T-helper 17 cell (primary cell): ENCODE measurements around the gene OVAAL. TPM values are rescaled to one million over a fixed set of nuclear protein-coding genes. Genes with fewer than 3 reads are reported as not detected.

Source experiments
- ATAC-seq: fragments of 150-1000 bp; cut with Tn5 transposase; 2 replicates; pipeline ENCODE4 v1.10.0; 2021; ENCODE audit warnings: mild to moderate bottlenecking, moderate library complexity
- DNase-seq, 3 donors: peaks; one replicate each; pipeline versions ENCODE4 v3.0.0 to v3.0.0-alpha.2; 2020 to 2021
- H3K9me3 ChIP-seq: one replicate; pipeline ENCODE4 v1.7.0; 2013; ENCODE audit warnings: low read length, mild to moderate bottlenecking; ENCODE audit not compliant: control insufficient read depth, poor library complexity, severe bottlenecking
- H3K27ac Mint-ChIP-seq: one replicate; pipeline ENCODE4 v1.8.0; 2022; ENCODE audit warnings: mild to moderate bottlenecking, moderate library complexity, mixed read lengths
- H3K27me3 Mint-ChIP-seq: one replicate; pipeline ENCODE4 v1.8.0; 2022; ENCODE audit warnings: mixed read lengths
- H3K36me3 Mint-ChIP-seq: one replicate; pipeline ENCODE4 v1.8.0; 2022; ENCODE audit warnings: low read depth, mixed read lengths
- H3K4me1 Mint-ChIP-seq: one replicate; pipeline ENCODE4 v1.8.0; 2022; ENCODE audit warnings: mild to moderate bottlenecking, mixed read lengths
- H3K4me3 Mint-ChIP-seq: one replicate; pipeline ENCODE4 v1.8.0; 2022; ENCODE audit warnings: mild to moderate bottlenecking, moderate library complexity, mixed read lengths
- total RNA-seq, 4 donors: library from RNA in 2 of 4; stranded (reverse) in 2 of 4; gene quantifications; one replicate each; pipeline ENCODE4 v1.2.3 and lab custom pipeline; 2022 to 2026

The OVAAL gene
- total RNA-seq, 2 donors from 2014 or later = not detected

- Mint-ChIP-seq H3K27me3 (peaks cover 7% of the 10 kb centered on the region), H3K4me1 (peaks cover 6% of the 10 kb centered on the region), H3K27ac (no peak overlapping the region)
Observed at GRCh38 chr1:180588121-180588520, 29.4 kb downstream of the OVAAL start.

GRCh38 chr1:180590889-180591288, 32.1 kb downstream of the OVAAL start:
- peaks cover 2% of the 10 kb centered on the region for H3K9me3 ChIP-seq
- H3K4me1 Mint-ChIP-seq = peaks cover 3% of the 10 kb centered on the region
- no peak overlapping the region for H3K27ac Mint-ChIP-seq
- H3K4me3 Mint-ChIP-seq = no peak overlapping the region
- no peak for ATAC-seq
- H3K27me3 Mint-ChIP-seq = peaks cover 13% of the 10 kb centered on the region
- no peak for DNase-seq
- no peaks in the 10 kb centered on the region for H3K36me3 Mint-ChIP-seq

More at GRCh38 chr1:180588121-180588520, 29.4 kb downstream of the OVAAL start:
- no peak overlapping the region for H3K4me3 Mint-ChIP-seq
- DNase-seq = no peak
- no peaks in the 10 kb centered on the region for H3K36me3 Mint-ChIP-seq
- ATAC-seq = no peak
- H3K9me3 ChIP-seq = peaks cover 2% of the 10 kb centered on the region

- H3K4me3 Mint-ChIP-seq = no peak overlapping the region
- H3K9me3 ChIP-seq = no peaks in the 10 kb centered on the region
- H3K27me3 Mint-ChIP-seq = peaks cover 20% of the 10 kb centered on the region
- DNase-seq = no peak
- H3K27ac Mint-ChIP-seq = no peak overlapping the region
- no peak for ATAC-seq
- no peaks in the 10 kb centered on the region for H3K4me1 Mint-ChIP-seq
- H3K36me3 Mint-ChIP-seq = no peaks in the 10 kb centered on the region
Observed at GRCh38 chr1:180593382-180593781, 34.6 kb downstream of the OVAAL start.

GRCh38 chr1:180594723-180595122, 36.0 kb downstream of the OVAAL start:
- no peak overlapping the region for H3K4me3 Mint-ChIP-seq
- H3K9me3 ChIP-seq = no peaks in the 10 kb centered on the region
- H3K4me1 Mint-ChIP-seq = no peaks in the 10 kb centered on the region
- no peak for ATAC-seq
- H3K27ac Mint-ChIP-seq = no peak overlapping the region
- H3K27me3 Mint-ChIP-seq = peaks cover 26% of the 10 kb centered on the region
- DNase-seq = no peak
- H3K36me3 Mint-ChIP-seq = no peaks in the 10 kb centered on the region

GRCh38 chr1:180595966-180596365, 37.2 kb downstream of the OVAAL start:
- no peak overlapping the region for H3K27ac Mint-ChIP-seq
- H3K4me1 Mint-ChIP-seq = peaks cover 2% of the 10 kb centered on the region
- H3K4me3 Mint-ChIP-seq = no peak overlapping the region
- DNase-seq (no peak), ATAC-seq (no peak)
- H3K36me3 Mint-ChIP-seq = peaks cover 2% of the 10 kb centered on the region
- H3K27me3 Mint-ChIP-seq = peaks cover 25% of the 10 kb centered on the region
- no peaks in the 10 kb centered on the region for H3K9me3 ChIP-seq

- H3K9me3 ChIP-seq = no peaks in the 10 kb centered on the region
- H3K4me1 Mint-ChIP-seq = peaks cover 4% of the 10 kb centered on the region
- DNase-seq (no peak), ATAC-seq (no peak)
- peaks cover 19% of the 10 kb centered on the region for H3K27me3 Mint-ChIP-seq
- no peak overlapping the region for H3K4me3 Mint-ChIP-seq
- H3K27ac Mint-ChIP-seq = no peak overlapping the region
- H3K36me3 Mint-ChIP-seq = peaks cover 2% of the 10 kb centered on the region
Observed at GRCh38 chr1:180597520-180597919, 38.8 kb downstream of the OVAAL start.

GRCh38 chr1:180598333-180598974, 39.7 kb downstream of the OVAAL start:
- DNase-seq = no peak
- H3K9me3 ChIP-seq = no peaks in the 10 kb centered on the region
- H3K36me3 Mint-ChIP-seq = peaks cover 2% of the 10 kb centered on the region
- H3K4me1 Mint-ChIP-seq = peaks cover 4% of the 10 kb centered on the region
- no peak for ATAC-seq
- H3K4me3 Mint-ChIP-seq = no peak overlapping the region
- H3K27ac Mint-ChIP-seq = no peak overlapping the region
- peaks cover 19% of the 10 kb centered on the region for H3K27me3 Mint-ChIP-seq

GRCh38 chr1:180600343-180600742, 41.6 kb downstream of the OVAAL start:
- DNase-seq (no peak), ATAC-seq (no peak)
- peaks cover 21% of the 10 kb centered on the region for H3K27me3 Mint-ChIP-seq
- no peak overlapping the region for H3K4me3 Mint-ChIP-seq
- peaks cover 4% of the 10 kb centered on the region for H3K4me1 Mint-ChIP-seq
- no peak overlapping the region for H3K27ac Mint-ChIP-seq
- H3K9me3 ChIP-seq = no peaks in the 10 kb centered on the region
- H3K36me3 Mint-ChIP-seq = peaks cover 2% of the 10 kb centered on the region

GRCh38 chr1:180601512-180601911, 42.7 kb downstream of the OVAAL start:
- H3K36me3 Mint-ChIP-seq = peaks cover 2% of the 10 kb centered on the region
- no peak overlapping the region for H3K27ac Mint-ChIP-seq
- DNase-seq = no peak
- no peak overlapping the region for H3K4me3 Mint-ChIP-seq
- H3K27me3 Mint-ChIP-seq = peaks cover 21% of the 10 kb centered on the region
- ATAC-seq = no peak
- no peaks in the 10 kb centered on the region for H3K9me3 ChIP-seq
- H3K4me1 Mint-ChIP-seq = peaks cover 4% of the 10 kb centered on the region

- DNase-seq (no peak), ATAC-seq (no peak)
- Mint-ChIP-seq H3K27ac (no peak overlapping the region), H3K4me3 (no peak overlapping the region), H3K4me1 (peaks cover 4% of the 10 kb centered on the region), H3K27me3 (peaks cover 15% of the 10 kb centered on the region), H3K36me3 (peaks cover 2% of the 10 kb centered on the region)
- no peaks in the 10 kb centered on the region for H3K9me3 ChIP-seq
Observed at GRCh38 chr1:180603223-180603849, 44.6 kb downstream of the OVAAL start.

GRCh38 chr1:180603850-180604226, 45.1 kb downstream of the OVAAL start:
- H3K4me1 Mint-ChIP-seq = peaks cover 4% of the 10 kb centered on the region
- H3K27me3 Mint-ChIP-seq = peaks cover 10% of the 10 kb centered on the region
- H3K4me3 Mint-ChIP-seq = no peak overlapping the region
- H3K27ac Mint-ChIP-seq = no peak overlapping the region
- DNase-seq (no peak), ATAC-seq (no peak)
- H3K9me3 ChIP-seq = no peaks in the 10 kb centered on the region
- peaks cover 2% of the 10 kb centered on the region for H3K36me3 Mint-ChIP-seq

- Mint-ChIP-seq H3K4me1 (peaks cover 3% of the 10 kb centered on the region), H3K4me3 (no peak overlapping the region), H3K36me3 (no peaks in the 10 kb centered on the region), H3K27ac (no peak overlapping the region), H3K27me3 (peaks cover 8% of the 10 kb centered on the region)
- no peaks in the 10 kb centered on the region for H3K9me3 ChIP-seq
- no peak for DNase-seq
- ATAC-seq = no peak
Observed at GRCh38 chr1:180606155-180606554, 47.4 kb downstream of the OVAAL start.

GRCh38 chr1:180609643-180610555, 51.1 kb downstream of the OVAAL start:
- DNase-seq (no peak), ATAC-seq (no peak)
- no peak overlapping the region for H3K27ac Mint-ChIP-seq

More at GRCh38 chr1:180609643-180610555, 51.1 kb downstream of the OVAAL start:
- no peaks in the 10 kb centered on the region for H3K36me3 Mint-ChIP-seq
- H3K27me3 Mint-ChIP-seq = no peaks in the 10 kb centered on the region
- peaks cover 3% of the 10 kb centered on the region for H3K4me1 Mint-ChIP-seq
- H3K9me3 ChIP-seq = no peaks in the 10 kb centered on the region
- H3K4me3 Mint-ChIP-seq = no peak overlapping the region
